ENCODE data around the gene ADAM12.

DNA sequence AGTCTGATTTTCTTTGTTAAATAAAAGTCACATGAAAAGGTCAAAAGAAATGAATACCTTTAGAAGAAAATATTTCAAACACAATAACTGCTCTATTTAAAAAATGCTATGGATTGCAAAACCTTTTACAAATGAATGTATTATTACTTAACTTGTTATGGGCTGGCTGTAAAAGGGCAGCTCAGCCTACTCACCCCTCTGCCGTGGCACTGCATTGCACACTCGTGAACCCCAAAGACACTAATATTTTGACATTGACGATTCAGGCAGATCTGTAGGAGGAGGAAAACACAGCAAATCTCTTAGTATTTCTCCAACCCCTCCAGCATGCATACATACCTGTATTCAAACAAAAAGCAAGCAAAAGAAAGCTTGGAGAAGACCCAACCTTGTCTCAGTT, 342.4 kb downstream of the ADAM12 start:
- TF ChIP-seq, protein P1, sequence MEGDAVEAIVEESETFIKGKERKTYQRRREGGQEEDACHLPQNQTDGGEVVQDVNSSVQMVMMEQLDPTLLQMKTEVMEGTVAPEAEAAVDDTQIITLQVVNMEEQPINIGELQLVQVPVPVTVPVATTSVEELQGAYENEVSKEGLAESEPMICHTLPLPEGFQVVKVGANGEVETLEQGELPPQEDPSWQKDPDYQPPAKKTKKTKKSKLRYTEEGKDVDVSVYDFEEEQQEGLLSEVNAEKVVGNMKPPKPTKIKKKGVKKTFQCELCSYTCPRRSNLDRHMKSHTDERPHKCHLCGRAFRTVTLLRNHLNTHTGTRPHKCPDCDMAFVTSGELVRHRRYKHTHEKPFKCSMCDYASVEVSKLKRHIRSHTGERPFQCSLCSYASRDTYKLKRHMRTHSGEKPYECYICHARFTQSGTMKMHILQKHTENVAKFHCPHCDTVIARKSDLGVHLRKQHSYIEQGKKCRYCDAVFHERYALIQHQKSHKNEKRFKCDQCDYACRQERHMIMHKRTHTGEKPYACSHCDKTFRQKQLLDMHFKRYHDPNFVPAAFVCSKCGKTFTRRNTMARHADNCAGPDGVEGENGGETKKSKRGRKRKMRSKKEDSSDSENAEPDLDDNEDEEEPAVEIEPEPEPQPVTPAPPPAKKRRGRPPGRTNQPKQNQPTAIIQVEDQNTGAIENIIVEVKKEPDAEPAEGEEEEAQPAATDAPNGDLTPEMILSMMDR (IDR thresholded peaks at IDR 0.05) = no peak
- no peak for TF ChIP-seq POLR2A (IDR thresholded peaks at IDR 0.05)
